Eye (tissue), 1 donor: ENCODE measurements around the gene TMEM178B.

Experiments
- DNase-seq: peaks from one replicate; pipeline ENCODE4 v3.0.0-alpha.2; 2015

Gene TMEM178B

GRCh38 chr7:141225916-141226618 is 152.2 kb downstream of the TMEM178B start:
- no peak for DNase-seq

- DNase-seq, result peak; percentile 26
These were observed 153.6 kb downstream of the TMEM178B start for GRCh38 chr7:141227454-141227853.

DNA sequence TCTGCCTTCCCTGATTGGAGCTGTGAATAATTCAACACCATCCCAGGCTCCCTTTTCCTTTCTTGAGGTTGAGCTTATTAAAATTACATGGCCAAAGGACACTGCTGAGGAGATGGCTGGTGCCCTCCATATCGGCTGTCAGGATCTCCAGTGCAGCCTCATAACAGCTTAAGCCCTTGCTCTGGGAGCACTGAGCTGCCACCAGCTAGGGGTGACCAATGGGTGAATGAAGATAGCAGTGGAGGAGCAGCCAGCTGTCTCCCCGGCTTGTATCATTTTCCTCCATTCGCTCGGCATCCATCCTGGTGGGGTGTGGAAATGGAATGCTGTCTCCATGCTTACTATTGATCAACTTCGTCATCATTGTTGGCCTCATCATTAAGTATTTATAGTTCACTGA is 154.6 kb downstream of the TMEM178B start:
- peak; percentile 75 for DNase-seq

DNA sequence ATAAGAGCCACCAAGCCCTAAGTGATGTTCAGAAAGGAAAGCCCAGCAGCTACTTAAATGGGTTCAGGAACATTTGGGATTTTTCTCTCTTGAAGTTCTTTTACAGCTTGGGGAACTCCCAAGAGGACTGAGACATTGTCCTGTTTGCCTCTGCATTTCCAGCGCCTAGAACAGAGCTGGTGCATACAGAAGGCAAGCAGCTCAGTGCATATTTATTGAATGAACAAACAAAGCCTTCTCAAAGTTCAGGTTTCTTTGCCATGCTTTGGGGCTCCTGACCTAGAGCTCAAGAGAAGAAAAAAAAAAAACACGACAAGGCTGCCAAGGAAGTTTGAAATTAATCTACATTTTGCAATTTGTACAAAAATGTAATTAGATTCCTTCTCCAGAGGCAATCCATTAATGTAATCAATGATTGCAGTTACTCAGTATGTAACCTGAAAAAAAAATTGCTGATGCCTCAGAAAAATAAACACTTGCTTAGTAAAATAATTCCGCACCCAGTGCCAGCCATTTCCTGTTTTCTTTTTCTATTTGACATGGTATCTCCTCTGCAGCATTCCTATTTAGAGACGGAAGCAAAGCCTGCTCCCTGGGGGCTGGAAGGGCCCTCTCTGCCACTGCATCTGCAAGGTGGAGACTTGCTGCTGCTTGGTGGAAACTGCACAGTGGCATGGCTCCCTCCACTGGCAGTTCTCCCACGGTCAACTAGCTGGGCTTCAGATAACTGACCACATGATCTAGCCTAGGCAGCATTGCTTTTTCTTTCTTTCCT is 157.3 kb downstream of the TMEM178B start:
- DNase-seq, result peak; percentile 59

GRCh38 chr7:141232286-141233051 is 158.6 kb downstream of the TMEM178B start:
- DNase-seq, result no peak

- DNase-seq, result no peak
These were observed 160.7 kb downstream of the TMEM178B start for GRCh38 chr7:141234335-141235105.

- no peak for DNase-seq
These were observed 161.8 kb downstream of the TMEM178B start for GRCh38 chr7:141235656-141236055.

- no peak for DNase-seq
These were observed 164.9 kb downstream of the TMEM178B start for GRCh38 chr7:141238596-141239243.

DNA sequence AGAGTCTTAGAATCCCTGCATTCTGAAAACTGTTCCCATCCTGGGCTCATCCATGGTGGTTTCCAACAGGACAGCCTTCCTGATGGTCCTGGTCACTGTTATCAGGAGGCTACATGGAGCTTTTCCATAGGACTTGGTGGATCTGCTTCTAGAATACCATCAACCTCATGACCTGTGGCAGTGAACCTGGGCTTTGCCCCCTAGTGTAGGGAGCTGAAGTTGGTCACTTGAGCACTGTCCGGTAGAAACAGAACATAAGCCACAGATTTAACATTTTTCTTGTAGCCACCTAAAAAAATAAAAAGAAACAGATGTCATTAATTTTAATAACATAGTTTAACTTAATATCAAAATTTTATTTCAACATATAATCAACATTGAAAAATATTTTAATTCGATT is 165.8 kb downstream of the TMEM178B start:
- no peak for DNase-seq

DNA sequence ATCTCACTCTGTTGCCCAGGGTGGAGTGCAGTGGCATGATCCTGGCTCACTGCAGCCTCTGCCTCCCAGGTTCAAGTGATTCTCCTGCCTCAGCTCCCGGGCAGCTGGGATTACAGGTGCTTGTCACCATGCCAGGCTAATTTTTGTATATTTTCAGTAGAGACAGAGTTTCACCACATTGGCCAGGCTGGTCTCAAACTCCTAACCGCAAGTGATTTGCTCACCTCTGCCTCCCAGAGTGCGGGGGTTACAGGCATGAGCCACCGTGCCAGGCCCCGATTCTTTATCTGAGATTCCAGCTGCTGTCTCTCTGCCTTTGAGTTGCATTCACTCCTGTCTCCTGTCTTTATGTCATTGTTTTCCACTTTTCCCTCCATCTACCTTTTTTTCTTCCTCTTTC is 168.7 kb downstream of the TMEM178B start:
- no peak for DNase-seq

GRCh38 chr7:141243368-141243767 is 169.5 kb downstream of the TMEM178B start:
- no peak for DNase-seq

- DNase-seq, result no peak
These were observed 170.6 kb downstream of the TMEM178B start for GRCh38 chr7:141244435-141244834.

DNA sequence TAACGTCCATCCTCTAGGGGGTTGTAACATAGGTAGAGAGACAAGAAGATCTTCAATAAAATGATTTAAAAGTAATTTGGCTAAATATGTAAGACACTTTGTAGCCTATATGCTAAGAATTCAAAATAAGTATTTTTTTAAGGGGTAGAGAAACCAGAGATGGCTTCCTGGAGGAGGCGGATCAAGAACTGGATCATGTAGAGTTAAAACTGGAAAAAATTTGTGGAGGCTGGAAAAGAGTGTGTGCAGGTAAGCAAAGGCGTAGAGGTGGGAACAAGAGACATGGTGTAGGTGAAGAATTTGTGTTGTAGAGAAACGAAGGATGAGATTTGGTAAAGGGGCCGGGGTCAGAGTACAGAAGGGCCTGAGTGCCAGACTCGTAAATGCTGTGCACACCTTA is 172.6 kb downstream of the TMEM178B start:
- no peak for DNase-seq

- DNase-seq, result no peak
These were observed 177.3 kb downstream of the TMEM178B start for GRCh38 chr7:141251180-141251579.

GRCh38 chr7:141251957-141252356 is 178.1 kb downstream of the TMEM178B start:
- no peak for DNase-seq

- no peak for DNase-seq
These were observed 183.7 kb downstream of the TMEM178B start for GRCh38 chr7:141257597-141257996.

GRCh38 chr7:141258559-141258958 is 184.7 kb downstream of the TMEM178B start:
- no peak for DNase-seq

DNA sequence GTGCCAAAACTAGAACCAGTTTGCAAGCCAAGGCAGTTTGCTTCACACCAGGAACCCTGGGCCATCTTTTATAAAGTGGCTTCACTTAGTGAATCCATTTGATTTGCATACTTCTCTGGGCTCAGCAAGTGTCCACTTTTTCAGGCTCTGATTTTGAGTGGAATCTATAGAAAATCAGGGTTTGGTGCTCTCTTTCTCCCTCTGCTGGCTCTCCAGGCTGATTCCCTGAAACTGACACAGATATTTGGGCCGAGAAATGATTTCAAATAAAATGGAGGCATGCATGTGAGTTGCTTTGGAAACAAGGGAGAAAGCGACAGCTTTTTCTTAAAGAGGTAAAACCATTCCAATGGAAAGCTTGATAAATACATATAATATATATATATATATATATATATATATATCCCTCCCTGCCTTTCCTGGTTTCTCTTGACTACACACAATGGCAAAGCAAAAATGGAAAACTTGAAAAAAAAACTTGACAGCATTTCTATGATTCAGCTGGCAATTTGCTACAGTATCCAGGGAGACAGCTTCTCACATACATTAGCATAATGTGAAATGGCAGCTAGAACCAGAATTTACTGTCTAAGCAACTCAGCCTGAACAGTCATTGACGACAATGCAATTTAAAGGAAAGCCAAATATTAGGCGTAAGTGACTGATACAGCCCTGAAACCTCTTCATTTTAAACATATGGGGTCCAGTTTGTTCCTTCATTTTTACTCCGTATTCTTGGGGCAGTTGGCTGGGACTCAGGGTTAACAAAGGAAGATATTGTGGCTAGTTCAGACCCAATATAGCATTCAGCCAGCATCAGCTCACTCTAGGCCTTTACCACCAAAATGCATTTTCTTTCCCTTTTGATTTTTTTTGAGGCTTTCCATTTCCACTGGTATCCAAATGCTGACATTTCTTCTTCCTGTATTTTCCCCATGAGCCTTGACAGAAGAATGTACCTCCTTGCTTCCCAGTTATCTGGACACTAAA is 188.5 kb downstream of the TMEM178B start:
- peak; percentile 72 for DNase-seq

- no peak for DNase-seq
These were observed 189.6 kb downstream of the TMEM178B start for GRCh38 chr7:141263508-141263907.

- no peak for DNase-seq
These were observed 190.1 kb downstream of the TMEM178B start for GRCh38 chr7:141263983-141264382.

DNA sequence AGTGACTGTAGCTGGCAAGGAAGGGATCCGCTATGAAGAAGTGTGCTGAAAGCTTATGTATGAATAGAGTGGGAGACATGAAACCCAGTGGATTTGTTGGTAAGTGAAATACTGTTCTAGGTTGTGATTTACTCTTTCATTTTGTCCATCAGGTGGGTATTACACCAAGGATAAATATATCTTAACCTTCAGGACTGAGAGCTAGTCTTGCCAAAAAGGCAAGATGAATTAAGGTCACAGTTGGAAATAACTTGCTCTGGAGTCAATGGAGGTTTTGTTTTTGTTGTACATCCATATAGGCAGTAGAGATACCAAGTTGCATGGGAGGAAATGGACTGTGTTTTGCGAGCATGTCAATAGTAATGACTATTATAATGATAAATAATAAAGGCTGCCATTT is 190.6 kb downstream of the TMEM178B start:
- no peak for DNase-seq
